Measurements from ENCODE around the gene PPIA.
"Not testable (repeated sequence)": the region's sequence is repeated elsewhere in the genome, so short reads cannot be mapped to it uniquely, and the experiment has no call there.

Gene PPIA

GRCh38 chr7:44793919-44794318 is 2.6 kb upstream of the PPIA start:
- peaks cover 9% of the 10 kb centered on the region for H3K4me1 Mint-ChIP-seq
- H3K36me3 Mint-ChIP-seq: peaks cover 30% of the 10 kb centered on the region
- H3K27ac Mint-ChIP-seq: no peak overlapping the region
- no peaks in the 10 kb centered on the region for H3K9me3 Mint-ChIP-seq
- no peak overlapping the region for H3K4me3 Mint-ChIP-seq
- ATAC-seq: no peak
- DNase-seq (ENCODE audit: low spot score in 2 of 2): no peak

GRCh38 chr7:44794331-44794730 is 2.1 kb upstream of the PPIA start:
- peaks cover 35% of the 10 kb centered on the region for H3K36me3 Mint-ChIP-seq
- H3K9me3 Mint-ChIP-seq: no peaks in the 10 kb centered on the region
- H3K27ac Mint-ChIP-seq: no peak overlapping the region
- H3K4me1 Mint-ChIP-seq: peaks cover 9% of the 10 kb centered on the region
- DNase-seq (ENCODE audit: low spot score in 2 of 2): no peak
- no peak overlapping the region for H3K4me3 Mint-ChIP-seq
- no peak for ATAC-seq

- Mint-ChIP-seq H3K27ac (peak overlapping the region; percentile 99), H3K4me3 (peak overlapping the region; percentile 97), H3K4me1 (peaks cover 23% of the 10 kb centered on the region), H3K9me3 (no peaks in the 10 kb centered on the region), H3K36me3 (peaks cover 52% of the 10 kb centered on the region)
- ATAC-seq (no peak), DNase-seq (ENCODE audit: low spot score in 2 of 2) (no peak)
These were observed 412 bp upstream of the PPIA start for GRCh38 chr7:44796034-44796503.

GRCh38 chr7:44797329-44798258 is 1.1 kb downstream of the PPIA start:
- ATAC-seq (peak; percentile 69), DNase-seq (ENCODE audit: low spot score in 2 of 2) (peak; percentile 64 to 66)
- Mint-ChIP-seq H3K9me3 (no peaks in the 10 kb centered on the region), H3K27ac (peak overlapping the region; percentile 99), H3K4me1 (peaks cover 32% of the 10 kb centered on the region), H3K4me3 (peak overlapping the region; percentile 97), H3K36me3 (peaks cover 67% of the 10 kb centered on the region)

- Mint-ChIP-seq H3K36me3 (peaks cover 79% of the 10 kb centered on the region), H3K4me3 (peak overlapping the region; percentile 97), H3K27ac (peak overlapping the region; percentile 99), H3K4me1 (peaks cover 32% of the 10 kb centered on the region), H3K9me3 (no peaks in the 10 kb centered on the region)
- no peak for ATAC-seq
- no peak for DNase-seq (ENCODE audit: low spot score in 2 of 2)
These were observed 2.3 kb downstream of the PPIA start for GRCh38 chr7:44798649-44799305.

GRCh38 chr7:44799939-44800338 is 3.5 kb downstream of the PPIA start:
- Mint-ChIP-seq H3K27ac (peak overlapping the region; percentile 48), H3K9me3 (no peaks in the 10 kb centered on the region), H3K36me3 (peaks cover 91% of the 10 kb centered on the region), H3K4me3 (peak overlapping the region; percentile 97), H3K4me1 (peaks cover 32% of the 10 kb centered on the region)
- ATAC-seq (no peak), DNase-seq (ENCODE audit: low spot score in 2 of 2) (no peak)

- no peak for ATAC-seq
- no peak for DNase-seq (ENCODE audit: low spot score in 2 of 2)
- Mint-ChIP-seq H3K27ac (no peak overlapping the region), H3K36me3 (peaks cover 84% of the 10 kb centered on the region), H3K4me3 (peak overlapping the region; percentile 6), H3K4me1 (peaks cover 32% of the 10 kb centered on the region), H3K9me3 (no peaks in the 10 kb centered on the region)
These were observed 5.4 kb downstream of the PPIA start for GRCh38 chr7:44801890-44802289.

- H3K4me1 Mint-ChIP-seq: peaks cover 28% of the 10 kb centered on the region
- H3K27ac Mint-ChIP-seq: no peak overlapping the region
- DNase-seq (ENCODE audit: low spot score in 2 of 2): no peak
- H3K4me3 Mint-ChIP-seq: no peak overlapping the region
- no peaks in the 10 kb centered on the region for H3K9me3 Mint-ChIP-seq
- ATAC-seq: no peak
- H3K36me3 Mint-ChIP-seq: peaks cover 77% of the 10 kb centered on the region
These were observed 6.0 kb downstream of the PPIA start for GRCh38 chr7:44802418-44803025.

GRCh38 chr7:44803828-44804519 is 7.5 kb downstream of the PPIA start:
- H3K9me3 Mint-ChIP-seq; ATAC-seq; H3K27ac Mint-ChIP-seq; DNase-seq (ENCODE audit: low spot score in 2 of 2); H3K4me3 Mint-ChIP-seq: not testable (repeated sequence)
- Mint-ChIP-seq H3K36me3 (peaks cover 63% of the 10 kb centered on the region), H3K4me1 (peaks cover 23% of the 10 kb centered on the region)

GRCh38 chr7:44805950-44806349 is 9.5 kb downstream of the PPIA start:
- Mint-ChIP-seq H3K4me3 (no peak overlapping the region), H3K27ac (peak overlapping the region; percentile 48), H3K4me1 (peaks cover 10% of the 10 kb centered on the region), H3K36me3 (peaks cover 43% of the 10 kb centered on the region), H3K9me3 (no peaks in the 10 kb centered on the region)
- ATAC-seq (peak; percentile 19), DNase-seq (ENCODE audit: low spot score in 2 of 2) (no peak)

GRCh38 chr7:44808914-44809393 is 12.5 kb downstream of the PPIA start:
- DNase-seq (ENCODE audit: low spot score in 2 of 2) (no peak), ATAC-seq (no peak)
- Mint-ChIP-seq H3K4me3 (no peak overlapping the region), H3K36me3 (peaks cover 13% of the 10 kb centered on the region), H3K9me3 (no peaks in the 10 kb centered on the region), H3K4me1 (no peaks in the 10 kb centered on the region), H3K27ac (no peak overlapping the region)

GRCh38 chr7:44811093-44811492 is 14.6 kb downstream of the PPIA start:
- ATAC-seq: no peak
- no peaks in the 10 kb centered on the region for H3K4me1 Mint-ChIP-seq
- no peak for DNase-seq (ENCODE audit: low spot score in 2 of 2)
- no peak overlapping the region for H3K27ac Mint-ChIP-seq
- H3K36me3 Mint-ChIP-seq: no peaks in the 10 kb centered on the region
- H3K4me3 Mint-ChIP-seq: no peak overlapping the region
- H3K9me3 Mint-ChIP-seq: no peaks in the 10 kb centered on the region

GRCh38 chr7:44811571-44811970 is 15.1 kb downstream of the PPIA start:
- ATAC-seq (no peak), DNase-seq (ENCODE audit: low spot score in 2 of 2) (no peak)
- no peak overlapping the region for H3K4me3 Mint-ChIP-seq
- H3K36me3 Mint-ChIP-seq: no peaks in the 10 kb centered on the region
- no peaks in the 10 kb centered on the region for H3K4me1 Mint-ChIP-seq
- no peaks in the 10 kb centered on the region for H3K9me3 Mint-ChIP-seq
- H3K27ac Mint-ChIP-seq: no peak overlapping the region

- H3K4me1 Mint-ChIP-seq: no peaks in the 10 kb centered on the region
- ATAC-seq (no peak), DNase-seq (ENCODE audit: low spot score in 2 of 2) (no peak)
- no peaks in the 10 kb centered on the region for H3K36me3 Mint-ChIP-seq
- no peak overlapping the region for H3K4me3 Mint-ChIP-seq
- no peak overlapping the region for H3K27ac Mint-ChIP-seq
- H3K9me3 Mint-ChIP-seq: no peaks in the 10 kb centered on the region
These were observed 18.4 kb downstream of the PPIA start for GRCh38 chr7:44814919-44815318.

GRCh38 chr7:44819292-44819691 is 22.8 kb downstream of the PPIA start:
- Mint-ChIP-seq H3K4me3 (no peak overlapping the region), H3K9me3 (no peaks in the 10 kb centered on the region), H3K4me1 (peaks cover 12% of the 10 kb centered on the region), H3K27ac (no peak overlapping the region), H3K36me3 (peaks cover 9% of the 10 kb centered on the region)
- no peak for ATAC-seq
- no peak for DNase-seq (ENCODE audit: low spot score in 2 of 2)
